Measurements from ENCODE around the gene SLC43A1.

Gene SLC43A1

GRCh38 chr11:57477507-57478189, 37.9 kb downstream of the SLC43A1 start:
- no peak for FAIRE-seq

- FAIRE-seq: no peak
Measured at GRCh38 chr11:57476757-57477506, 38.6 kb downstream of the SLC43A1 start.

GRCh38 chr11:57476047-57476756, 39.3 kb downstream of the SLC43A1 start:
- no peak for FAIRE-seq

- FAIRE-seq: no peak
Measured at GRCh38 chr11:57475671-57476046, 39.8 kb downstream of the SLC43A1 start.

GRCh38 chr11:57475191-57475590, 40.3 kb downstream of the SLC43A1 start:
- FAIRE-seq: no peak

- FAIRE-seq: no peak
Measured at GRCh38 chr11:57474803-57475115, 40.7 kb downstream of the SLC43A1 start.

GRCh38 chr11:57474017-57474802, 41.3 kb downstream of the SLC43A1 start:
- FAIRE-seq: no peak

GRCh38 chr11:57473285-57473841, 42.1 kb downstream of the SLC43A1 start:
- FAIRE-seq: no peak

GRCh38 chr11:57471496-57471895, 44.0 kb downstream of the SLC43A1 start:
- no peak for FAIRE-seq

GRCh38 chr11:57469268-57469667, 46.2 kb downstream of the SLC43A1 start:
- FAIRE-seq: no peak

GRCh38 chr11:57468276-57468675, 47.2 kb downstream of the SLC43A1 start:
- FAIRE-seq: no peak

- FAIRE-seq: no peak
Measured at GRCh38 chr11:57467508-57468157, 47.9 kb downstream of the SLC43A1 start.

- no peak for FAIRE-seq
Measured at GRCh38 chr11:57466680-57467079, 48.8 kb downstream of the SLC43A1 start.

GRCh38 chr11:57464539-57465181, 50.8 kb downstream of the SLC43A1 start:
- FAIRE-seq: no peak

- FAIRE-seq: no peak
Measured at GRCh38 chr11:57463671-57464538, 51.6 kb downstream of the SLC43A1 start.

GRCh38 chr11:57462597-57462996, 52.9 kb downstream of the SLC43A1 start:
- FAIRE-seq: no peak

GRCh38 chr11:57461841-57462489, 53.5 kb downstream of the SLC43A1 start:
- FAIRE-seq: no peak

GRCh38 chr11:57460758-57461749, 54.4 kb downstream of the SLC43A1 start:
- FAIRE-seq: no peak

Data from A204.1 (cell line).